Midbrain (tissue), 1 donor: ENCODE measurements around the gene ITPR2.
"Not testable (repeated sequence)": the region's sequence is repeated elsewhere in the genome, so short reads cannot be mapped to it uniquely, and the experiment has no call there.

Source experiments
- DNase-seq: peaks from one replicate; lab custom pipeline; 2025; lab: John Stamatoyannopoulos, UW

Gene ITPR2

GRCh38 chr12:26563552-26563951 is 269.4 kb downstream of the ITPR2 start:
- no peak for DNase-seq

DNA sequence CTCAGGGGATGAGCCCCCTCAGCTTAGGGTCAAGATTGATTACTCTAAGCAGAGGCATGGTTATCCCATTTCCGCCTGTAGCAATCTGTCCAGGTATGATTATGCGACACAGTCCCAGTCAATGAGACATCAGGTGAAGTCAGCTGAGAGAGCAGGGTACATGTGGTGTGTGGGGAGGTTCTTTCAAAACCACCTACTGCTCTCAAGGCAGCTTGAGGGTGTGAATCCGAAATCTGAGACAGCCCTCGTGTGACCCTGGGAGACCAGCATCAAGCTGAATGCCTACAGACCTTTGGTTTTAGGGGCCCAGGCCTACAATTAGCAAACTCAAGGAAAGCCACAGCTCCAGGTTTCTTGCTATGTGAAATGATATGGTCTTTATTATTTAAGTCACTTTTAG is 275.7 kb downstream of the ITPR2 start:
- DNase-seq = no peak

DNA sequence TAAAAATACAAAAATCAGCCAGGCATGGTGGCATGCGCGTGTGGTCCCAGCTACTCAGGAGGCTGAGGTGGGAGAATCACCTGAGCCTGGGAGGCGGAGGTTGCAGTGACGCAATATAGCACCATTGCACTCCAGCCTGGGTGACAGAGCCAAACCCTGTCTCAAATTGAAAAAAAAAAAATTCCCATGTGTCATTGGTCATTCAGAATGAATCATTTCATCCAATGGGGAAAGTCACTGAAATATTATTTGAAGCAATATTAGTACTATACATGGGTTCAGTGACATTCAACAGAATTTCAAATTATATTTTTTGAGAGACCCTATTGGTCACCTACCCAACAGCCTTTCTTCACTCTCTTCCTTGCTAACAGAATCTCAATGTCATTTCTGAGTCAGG is 276.1 kb downstream of the ITPR2 start:
- no peak for DNase-seq

GRCh38 chr12:26555139-26555538 is 277.9 kb downstream of the ITPR2 start:
- no peak for DNase-seq

DNA sequence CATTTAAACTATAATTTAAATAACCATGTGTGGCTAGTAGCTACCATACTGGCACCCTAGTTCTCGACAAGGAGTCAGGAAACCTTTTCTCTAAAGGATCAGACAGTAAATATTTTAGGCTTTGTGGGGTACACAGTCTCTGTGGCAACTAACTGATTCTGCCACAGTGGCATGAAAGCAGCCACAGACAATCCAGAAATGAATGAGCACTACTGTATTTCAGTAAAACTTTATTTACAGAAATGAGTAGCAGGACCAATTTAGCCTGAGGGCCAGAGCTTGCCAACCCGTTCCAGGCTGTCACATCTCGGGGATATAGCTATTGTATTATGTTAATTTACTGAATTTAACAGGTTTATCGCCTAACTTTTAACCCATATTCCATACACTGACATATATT is 278.7 kb downstream of the ITPR2 start:
- no peak for DNase-seq

- DNase-seq = no peak
Measured at GRCh38 chr12:26551385-26551784, 281.6 kb downstream of the ITPR2 start.

DNA sequence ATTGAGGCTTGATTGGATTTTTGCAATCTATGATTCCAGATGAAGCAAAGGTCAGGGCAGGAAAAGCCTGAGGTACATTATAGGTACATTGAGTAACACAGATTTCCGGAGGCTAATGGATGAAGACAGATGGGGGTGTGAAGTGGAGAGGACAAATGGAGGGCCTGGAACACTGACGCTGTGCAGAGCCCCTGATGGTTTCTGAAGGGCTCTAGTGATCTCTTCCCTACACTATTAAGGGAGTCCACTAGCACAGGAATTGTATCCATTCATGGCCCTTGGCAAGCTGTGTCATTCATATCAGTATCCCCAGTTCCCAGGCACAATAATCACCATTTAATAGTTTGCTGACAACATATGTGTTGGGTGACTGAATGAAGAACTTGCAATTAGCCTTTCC is 284.8 kb downstream of the ITPR2 start:
- DNase-seq = no peak

DNA sequence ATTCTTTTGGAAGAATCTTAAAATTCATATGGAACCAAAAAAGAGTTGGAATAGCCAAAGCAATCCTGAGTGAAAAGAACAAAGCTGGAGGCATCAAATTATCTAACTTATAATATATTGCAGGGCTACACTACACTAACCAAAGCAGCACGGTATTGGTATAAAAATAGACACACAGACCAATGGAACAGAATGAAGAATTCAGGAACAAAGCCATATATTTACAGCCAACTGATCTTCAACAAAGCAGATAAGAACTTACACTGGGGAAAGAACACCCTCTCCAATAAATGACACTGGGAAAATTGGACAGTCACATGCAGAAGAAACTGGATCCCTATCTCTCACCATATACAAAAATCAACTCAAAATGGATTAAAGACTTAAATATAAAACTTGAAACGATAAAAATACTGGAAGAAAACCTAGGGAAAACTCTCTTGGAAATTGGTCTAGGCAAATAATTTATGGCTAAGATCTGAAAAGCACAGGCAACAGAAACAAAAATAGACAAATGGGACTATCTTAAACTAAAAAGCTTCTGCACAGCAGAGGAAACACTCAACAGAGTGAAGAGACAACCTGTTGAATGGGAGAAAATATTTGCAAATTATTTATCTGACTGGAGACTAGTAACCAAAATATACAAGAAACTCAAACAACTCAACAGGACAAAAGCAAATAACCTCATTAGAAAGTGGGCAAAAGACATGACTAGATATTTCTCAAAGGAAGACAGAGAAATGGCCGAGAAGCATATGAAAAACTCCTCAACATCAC is 286.3 kb downstream of the ITPR2 start:
- no peak for DNase-seq

DNA sequence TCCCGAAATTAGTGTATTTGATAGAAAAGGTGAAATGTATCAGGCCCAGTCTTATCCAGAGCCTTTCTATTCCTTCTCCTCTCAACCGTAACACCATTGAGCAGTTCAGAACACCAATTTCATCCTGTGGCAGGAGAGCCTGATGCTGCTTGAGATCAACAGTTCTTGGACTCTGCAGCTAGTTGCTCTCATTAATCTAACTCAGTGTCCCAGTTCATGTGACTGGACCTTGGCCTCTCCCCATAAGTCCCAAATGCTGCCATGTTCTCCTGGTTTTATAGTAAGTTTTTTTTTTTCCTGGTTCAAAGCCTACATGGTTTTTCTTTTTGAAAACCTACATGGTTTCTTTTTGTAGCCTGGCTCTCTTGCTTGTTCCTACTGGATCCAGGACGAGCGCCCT is 293.9 kb downstream of the ITPR2 start:
- no peak for DNase-seq

- DNase-seq = no peak
Measured at GRCh38 chr12:26537651-26538050, 295.3 kb downstream of the ITPR2 start.

DNA sequence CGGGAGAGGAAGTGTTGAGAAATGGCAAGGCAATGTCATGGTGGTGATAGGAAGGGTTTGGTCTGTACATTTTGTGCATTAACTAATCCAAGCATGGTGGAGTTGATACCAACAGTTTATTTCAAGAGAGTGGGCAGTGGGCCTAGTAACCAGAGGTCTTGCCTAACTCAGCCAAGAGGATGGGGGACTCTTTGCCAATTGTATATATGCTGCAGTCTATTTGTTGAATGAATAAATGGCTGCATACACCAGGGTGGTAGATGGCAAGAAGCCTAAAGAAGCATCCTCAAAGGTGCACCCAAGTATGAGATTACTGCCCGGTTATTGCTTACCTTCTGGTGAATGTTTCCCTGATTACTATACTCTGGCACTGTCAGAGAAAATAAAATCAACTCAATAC is 295.9 kb downstream of the ITPR2 start:
- no peak for DNase-seq

GRCh38 chr12:26535826-26536225 is 297.2 kb downstream of the ITPR2 start:
- DNase-seq = no peak

- DNase-seq = no peak
Measured at GRCh38 chr12:26534071-26534470, 298.9 kb downstream of the ITPR2 start.

DNA sequence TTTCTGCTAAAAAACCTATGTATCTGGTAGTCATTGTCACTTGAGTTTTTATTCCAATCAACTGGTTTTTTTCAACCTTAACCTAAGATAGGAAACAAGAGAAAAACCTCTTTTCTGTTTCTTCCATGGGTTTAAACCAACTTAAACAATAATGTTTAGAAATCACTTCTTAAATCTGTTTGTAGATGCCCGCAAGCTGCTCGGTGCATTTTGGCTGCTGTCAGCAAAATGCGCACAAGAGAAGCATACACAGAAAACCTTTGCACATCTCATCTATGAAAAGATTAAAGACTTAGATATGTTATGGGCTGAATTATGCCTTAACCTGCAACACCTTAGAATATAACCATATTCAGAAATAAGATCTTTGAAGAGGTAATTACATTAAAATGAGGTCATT is 299.8 kb downstream of the ITPR2 start:
- no peak for DNase-seq

- no peak for DNase-seq
Measured at GRCh38 chr12:26530461-26530860, 302.5 kb downstream of the ITPR2 start.

- no peak for DNase-seq
Measured at GRCh38 chr12:26528943-26529342, 304.1 kb downstream of the ITPR2 start.

GRCh38 chr12:26527682-26528081 is 305.3 kb downstream of the ITPR2 start:
- no peak for DNase-seq

DNA sequence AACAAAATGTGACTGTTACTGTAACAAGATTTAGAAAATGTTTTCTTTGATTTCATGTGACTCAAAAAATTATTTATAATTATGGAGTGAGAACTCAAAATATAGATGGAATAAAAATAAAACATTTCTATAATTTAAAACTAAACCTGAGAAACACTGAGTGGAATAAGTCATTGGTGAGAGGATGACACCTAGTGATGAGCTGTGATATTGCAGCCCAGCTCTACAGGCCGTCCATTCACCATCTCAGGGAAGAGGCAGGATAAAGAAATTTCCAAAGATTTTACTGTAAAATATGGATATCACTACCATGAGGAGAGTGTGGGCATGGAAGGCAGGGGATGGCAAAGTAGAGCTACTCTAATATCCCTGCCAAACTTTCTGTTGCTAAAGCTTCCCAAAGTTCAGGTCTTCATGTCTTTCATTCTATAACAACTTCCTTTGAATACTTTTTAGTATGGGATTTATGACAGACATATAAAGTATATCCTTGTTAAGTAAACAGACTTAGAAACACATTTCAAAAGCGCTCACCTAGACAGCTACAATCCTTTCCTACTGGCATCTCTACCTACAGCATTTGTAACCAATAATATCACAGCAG is 308.0 kb downstream of the ITPR2 start:
- DNase-seq = no peak

- peak; percentile 94 for DNase-seq
Measured at GRCh38 chr12:26523708-26524150, 309.3 kb downstream of the ITPR2 start.

DNA sequence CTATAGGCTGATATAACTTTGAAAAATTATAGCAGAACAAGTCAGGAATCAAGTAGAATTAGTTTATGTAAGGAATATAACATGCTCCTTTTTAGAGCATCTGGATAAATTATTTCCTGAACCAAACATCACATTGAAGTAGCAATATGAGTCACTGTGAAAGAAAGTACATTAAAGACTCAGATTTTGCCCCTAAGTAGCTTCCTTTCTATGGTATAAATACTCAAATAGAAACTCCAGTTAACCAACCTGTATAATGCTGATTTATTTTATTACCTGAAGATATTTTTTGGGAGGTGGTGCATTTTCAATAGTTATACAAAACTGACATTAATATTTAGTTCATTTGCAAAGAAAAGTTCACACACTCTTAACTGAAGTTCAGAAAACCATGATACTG is 312.1 kb downstream of the ITPR2 start:
- DNase-seq = no peak

DNA sequence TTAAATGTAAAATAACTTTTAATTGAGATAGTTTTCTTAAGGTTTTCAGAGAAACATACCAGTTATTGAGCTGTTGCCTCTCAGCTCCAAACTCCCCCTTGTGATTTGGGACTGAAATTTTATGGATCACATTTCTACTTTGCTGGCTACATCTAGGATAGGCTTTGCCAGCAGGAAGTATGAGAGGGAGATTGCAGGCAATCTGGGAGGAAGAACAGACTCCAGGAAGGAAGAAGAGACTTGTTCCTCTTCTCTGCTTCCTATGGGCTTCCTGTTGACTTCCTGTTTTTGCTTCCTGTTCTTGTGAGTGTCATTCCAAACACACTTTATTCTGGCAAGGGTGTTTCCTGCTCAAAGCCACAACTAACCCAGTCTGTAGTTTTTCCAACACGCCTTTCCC is 312.9 kb downstream of the ITPR2 start:
- no peak for DNase-seq

DNA sequence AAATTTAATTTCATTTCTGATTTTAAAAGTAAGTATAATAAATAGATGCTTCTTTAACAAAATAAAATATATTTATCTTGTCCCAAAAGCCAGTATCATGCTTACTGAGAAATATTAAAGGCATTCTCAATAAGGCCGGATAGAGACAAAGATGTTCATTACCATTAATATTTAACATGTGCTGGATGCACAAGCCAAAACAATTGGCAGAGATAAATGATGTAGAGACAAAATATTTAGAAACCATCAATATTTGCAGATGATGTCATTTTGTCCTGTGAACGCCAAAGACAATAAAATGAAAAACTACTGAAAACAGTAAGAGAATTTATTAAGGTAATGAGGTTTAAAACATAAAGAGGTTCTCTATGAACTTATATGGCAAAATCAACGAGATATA is 313.5 kb downstream of the ITPR2 start:
- DNase-seq = no peak

- not testable (repeated sequence) for DNase-seq
Measured at GRCh38 chr12:26517320-26517719, 315.7 kb downstream of the ITPR2 start.

DNA sequence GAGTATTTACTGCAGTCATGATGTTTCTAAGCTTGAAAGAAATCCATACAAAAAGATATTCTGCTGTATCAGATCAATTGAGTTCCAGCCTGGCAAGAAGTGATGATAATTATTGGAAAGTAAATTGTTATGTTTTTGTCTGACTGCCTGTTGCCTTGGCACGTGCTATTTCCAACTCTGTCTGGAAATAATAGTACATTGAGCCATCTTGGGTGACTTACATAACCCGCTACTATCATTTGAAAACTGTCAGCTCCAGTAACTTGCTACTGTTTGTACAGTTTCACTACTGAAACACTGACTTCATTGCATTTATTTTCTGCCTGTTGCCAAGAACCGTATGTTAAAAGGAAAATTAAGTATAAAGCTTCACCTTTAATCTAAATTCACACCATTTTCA is 318.6 kb downstream of the ITPR2 start:
- DNase-seq = peak; percentile 33
